Vagina (tissue), 2 donors: ENCODE data around the gene UBE4B. TPM values are rescaled to one million over a fixed set of nuclear protein-coding genes. Genes with fewer than 3 reads are reported as not detected.

ENCODE experiments used
- DNase-seq, 2 donors: peaks; one replicate each; pipeline ENCODE4 v3.0.0-alpha.2; 2017; ENCODE audit errors: extremely low spot score in 2 of 2
- H3K27ac ChIP-seq: fragments of 200-600 bp; sonication (generic); one replicate; pipeline ENCODE4 v1.5.1; 2019
- H3K27me3 ChIP-seq: fragments of 200-600 bp; sonication (generic); one replicate; pipeline ENCODE4 v1.5.1; 2019
- H3K36me3 ChIP-seq, 2 donors: fragments of 200-600 bp; sonication (generic); one replicate each; pipeline ENCODE4 v1.5.1; 2017 to 2019
- H3K4me1 ChIP-seq: fragments of 200-600 bp; sonication (generic); one replicate; pipeline ENCODE4 v1.5.1; 2019
- H3K4me3 ChIP-seq, 2 donors: fragments of 200-600 bp; sonication (generic); 1 replicate in 1 of 2; 2 replicates in 1 of 2; pipeline ENCODE4 v1.5.1; 2016 to 2019
- H3K9me3 ChIP-seq: fragments of 200-600 bp; sonication (generic); one replicate; pipeline ENCODE4 v1.5.1; 2019
- POLR2A ChIP-seq, 2 donors: fragments of 450-650 bp; IDR thresholded peaks; one replicate each; pipeline ENCODE4 v1.6.1; 2017; ENCODE audit warnings: antibody characterized with exemption in 2 of 2, mild to moderate bottlenecking in 2 of 2, moderate library complexity in 2 of 2
- POLR2AphosphoS5 ChIP-seq, 2 donors: sonication (generic); formaldehyde crosslinking; IDR thresholded peaks; one replicate each; pipeline ENCODE4 v1.9.0; 2017; ENCODE audit warnings: antibody characterized with exemption in 2 of 2, mild to moderate bottlenecking in 2 of 2, low read depth in 1 of 2; ENCODE audit not compliant: insufficient read depth in 1 of 2
- intact Hi-C: fragments of 100-400 bp; cut with DNase I; formaldehyde crosslinking; loops from one replicate; pipeline ENCODE4 v1.15.1; 2023
- total RNA-seq: library from RNA; depleted of rRNA; stranded (reverse); fragments of >200 nt; gene quantifications from one replicate; pipeline ENCODE4 v1.2.3, GENCODE V29; 2016
- TF ChIP-seq, protein P1 (sequence below), 3 experiments: fragments of 450-650 bp in 2 of 3; fragments of 200-600 bp in 1 of 3; sonication (generic) in 1 of 3; IDR thresholded peaks; one replicate each; pipeline ENCODE4 v1.5.1; 2017 to 2019; ENCODE audit warnings: antibody characterized with exemption in 3 of 3, mild to moderate bottlenecking in 2 of 3, moderate library complexity in 2 of 3

UBE4B gene
- total RNA-seq, 1 donor from 2014 or later, result 51.1 TPM

DNA sequence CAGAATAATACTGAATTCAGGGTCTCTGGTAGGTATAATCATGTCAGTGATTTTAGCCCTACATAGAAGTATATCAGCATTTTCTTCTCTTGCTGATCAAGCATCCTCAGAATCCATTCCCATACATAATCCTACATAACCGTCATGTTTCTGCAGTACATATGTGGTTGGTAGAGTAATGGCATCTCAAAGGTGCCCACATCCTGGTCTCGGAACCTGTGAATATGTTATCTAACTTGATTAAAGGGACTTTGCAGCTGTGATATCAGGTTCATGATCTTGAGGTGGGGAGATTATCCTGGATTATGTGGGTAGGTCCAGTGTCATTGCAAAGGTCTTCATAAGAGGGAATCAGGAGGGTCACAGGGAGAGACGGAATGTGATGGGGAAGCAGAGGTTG is 108.2 kb downstream of the UBE4B start:
- Histone ChIP-seq H3K27ac (no peak overlapping the region), H3K27me3 (no peaks in the 10 kb centered on the region), H3K4me3 (no peak overlapping the region), H3K36me3 (peaks cover 0 to 30% of the 10 kb centered on the region in 2 donors), H3K4me1 (no peaks in the 10 kb centered on the region), H3K9me3 (no peaks in the 10 kb centered on the region)
- TF ChIP-seq, protein P1, sequence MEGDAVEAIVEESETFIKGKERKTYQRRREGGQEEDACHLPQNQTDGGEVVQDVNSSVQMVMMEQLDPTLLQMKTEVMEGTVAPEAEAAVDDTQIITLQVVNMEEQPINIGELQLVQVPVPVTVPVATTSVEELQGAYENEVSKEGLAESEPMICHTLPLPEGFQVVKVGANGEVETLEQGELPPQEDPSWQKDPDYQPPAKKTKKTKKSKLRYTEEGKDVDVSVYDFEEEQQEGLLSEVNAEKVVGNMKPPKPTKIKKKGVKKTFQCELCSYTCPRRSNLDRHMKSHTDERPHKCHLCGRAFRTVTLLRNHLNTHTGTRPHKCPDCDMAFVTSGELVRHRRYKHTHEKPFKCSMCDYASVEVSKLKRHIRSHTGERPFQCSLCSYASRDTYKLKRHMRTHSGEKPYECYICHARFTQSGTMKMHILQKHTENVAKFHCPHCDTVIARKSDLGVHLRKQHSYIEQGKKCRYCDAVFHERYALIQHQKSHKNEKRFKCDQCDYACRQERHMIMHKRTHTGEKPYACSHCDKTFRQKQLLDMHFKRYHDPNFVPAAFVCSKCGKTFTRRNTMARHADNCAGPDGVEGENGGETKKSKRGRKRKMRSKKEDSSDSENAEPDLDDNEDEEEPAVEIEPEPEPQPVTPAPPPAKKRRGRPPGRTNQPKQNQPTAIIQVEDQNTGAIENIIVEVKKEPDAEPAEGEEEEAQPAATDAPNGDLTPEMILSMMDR (IDR thresholded peaks at IDR 0.05), result no peak
- no peak for TF ChIP-seq POLR2A (IDR thresholded peaks at IDR 0.05)
- TF ChIP-seq POLR2AphosphoS5 (IDR thresholded peaks at IDR 0.05; ENCODE audit: insufficient read depth in 1 of 2, low read depth in 1 of 2), result no peak
- intact Hi-C loops, result no loop called here
- no peak for DNase-seq

DNA sequence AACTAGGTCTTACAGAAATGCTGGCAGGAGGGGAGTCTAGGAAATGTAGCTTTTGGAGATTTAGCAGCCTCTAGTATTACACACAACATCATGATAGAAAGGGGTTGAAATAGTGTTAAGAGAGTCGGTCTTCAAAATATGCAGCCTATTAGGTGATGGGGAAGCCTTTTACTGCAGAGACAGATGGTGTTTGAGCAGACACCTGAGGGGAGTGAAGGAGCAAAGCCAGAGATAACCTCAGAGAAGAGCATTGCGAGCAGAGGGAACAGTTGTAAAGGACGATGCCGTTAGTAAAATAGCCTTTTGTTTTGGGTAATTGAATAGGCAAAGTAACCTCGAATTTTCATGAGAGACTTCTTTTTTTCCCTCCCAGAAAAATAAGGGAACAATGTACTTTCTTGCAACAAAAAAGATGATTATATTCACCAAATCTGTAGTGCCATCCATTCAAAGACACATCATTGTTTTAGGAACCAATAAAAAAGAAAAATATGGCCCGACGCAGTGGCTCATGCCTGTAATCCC is 111.3 kb downstream of the UBE4B start:
- H3K4me1 ChIP-seq, result no peaks in the 10 kb centered on the region
- DNase-seq, result no peak
- intact Hi-C loops, result no loop called here

GRCh38 chr1:10146391-10146790 is 113.6 kb downstream of the UBE4B start:
- DNase-seq, result no peak
- Histone ChIP-seq H3K9me3 (no peaks in the 10 kb centered on the region), H3K4me3 (no peak overlapping the region), H3K36me3 (peaks cover 0 to 11% of the 10 kb centered on the region in 2 donors), H3K27me3 (no peaks in the 10 kb centered on the region), H3K4me1 (no peaks in the 10 kb centered on the region), H3K27ac (no peak overlapping the region)
- no peak for TF ChIP-seq POLR2A (IDR thresholded peaks at IDR 0.05)
- TF ChIP-seq POLR2AphosphoS5 (IDR thresholded peaks at IDR 0.05; ENCODE audit: insufficient read depth in 1 of 2, low read depth in 1 of 2), result no peak
- TF ChIP-seq, protein P1 (IDR thresholded peaks at IDR 0.05), result no peak
- intact Hi-C loops, result no loop called here

More for the DNA sequence above, 111.3 kb downstream of the UBE4B start:
- Histone ChIP-seq H3K4me3 (no peak overlapping the region), H3K27me3 (no peaks in the 10 kb centered on the region), H3K9me3 (no peaks in the 10 kb centered on the region), H3K36me3 (peaks cover 0 to 9% of the 10 kb centered on the region in 2 donors), H3K27ac (no peak overlapping the region)
- TF ChIP-seq POLR2AphosphoS5 (IDR thresholded peaks at IDR 0.05; ENCODE audit: insufficient read depth in 1 of 2, low read depth in 1 of 2), result no peak
- no peak for TF ChIP-seq POLR2A (IDR thresholded peaks at IDR 0.05)
- TF ChIP-seq, protein P1 (IDR thresholded peaks at IDR 0.05), result no peak

DNA sequence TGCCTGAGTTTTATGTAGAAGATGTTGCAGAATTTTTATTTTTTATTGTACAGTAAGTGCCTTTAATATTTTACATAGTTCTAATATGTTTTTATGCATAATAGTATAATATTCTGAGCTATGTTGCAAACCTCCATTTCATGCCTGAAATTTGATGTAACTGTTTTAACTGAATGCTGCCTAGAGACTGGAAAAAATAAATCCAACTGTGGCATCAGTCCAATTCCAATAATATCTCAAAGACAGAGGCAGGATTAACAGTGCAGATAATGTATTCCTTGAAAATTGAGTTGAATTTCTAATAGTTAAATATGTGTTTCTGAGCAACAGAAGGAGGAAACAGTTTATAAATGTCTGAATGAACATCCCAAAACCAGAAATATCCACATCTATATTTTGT is 116.5 kb downstream of the UBE4B start:
- no peaks in the 10 kb centered on the region for H3K27me3 ChIP-seq
- no peaks in the 10 kb centered on the region for H3K9me3 ChIP-seq
- H3K4me1 ChIP-seq, result no peaks in the 10 kb centered on the region
- DNase-seq, result no peak
- intact Hi-C loops, result no loop called here
- H3K27ac ChIP-seq, result no peak overlapping the region
- H3K36me3 ChIP-seq, result peaks cover 0 to 11% of the 10 kb centered on the region in 2 donors
- H3K4me3 ChIP-seq, result no peak overlapping the region
- TF ChIP-seq POLR2AphosphoS5 (IDR thresholded peaks at IDR 0.05; ENCODE audit: insufficient read depth in 1 of 2, low read depth in 1 of 2) (no peak), POLR2A (IDR thresholded peaks at IDR 0.05) (no peak)
- TF ChIP-seq, protein P1 (IDR thresholded peaks at IDR 0.05), result no peak

DNA sequence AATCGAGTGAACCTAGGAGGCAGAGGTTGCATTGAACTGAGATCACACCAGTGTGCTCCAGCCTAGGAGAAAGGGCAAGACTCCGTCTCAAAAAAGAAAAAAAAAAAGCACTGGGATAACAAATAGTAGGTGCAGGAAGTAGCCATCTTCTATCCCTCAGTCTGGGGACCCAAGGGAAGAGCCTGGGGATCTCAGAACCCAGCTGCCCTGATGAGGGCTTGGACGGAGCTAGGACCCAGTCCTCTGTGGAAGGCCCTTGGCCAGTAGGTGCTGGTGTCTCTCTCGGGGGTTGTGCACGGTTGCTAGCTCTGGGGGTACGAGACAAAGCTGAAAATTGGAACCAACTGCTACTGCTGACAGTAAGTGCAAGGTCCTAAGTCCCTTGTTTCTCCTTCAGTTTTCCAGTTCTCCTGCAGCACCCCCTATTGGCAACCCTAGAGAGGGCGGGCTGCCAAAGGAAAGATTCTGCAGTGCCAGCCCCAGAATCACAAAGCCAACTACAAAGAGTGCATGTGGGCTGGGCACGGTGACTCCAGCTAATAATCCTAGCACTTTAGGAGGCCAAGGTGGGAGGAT is 120.0 kb downstream of the UBE4B start:
- no peaks in the 10 kb centered on the region for H3K4me1 ChIP-seq
- H3K27me3 ChIP-seq, result no peaks in the 10 kb centered on the region
- DNase-seq, result no peak
- peaks cover 0 to 7% of the 10 kb centered on the region in 2 donors for H3K36me3 ChIP-seq
- intact Hi-C loops, result no loop called here
- TF ChIP-seq, protein P1 (IDR thresholded peaks at IDR 0.05), result peak in 1 of 3 experiments; percentile 37
- TF ChIP-seq POLR2A (IDR thresholded peaks at IDR 0.05), result no peak
- no peak for TF ChIP-seq POLR2AphosphoS5 (IDR thresholded peaks at IDR 0.05; ENCODE audit: insufficient read depth in 1 of 2, low read depth in 1 of 2)
- no peaks in the 10 kb centered on the region for H3K9me3 ChIP-seq
- no peak overlapping the region for H3K4me3 ChIP-seq
- no peak overlapping the region for H3K27ac ChIP-seq
